K562 (cell line): Measurements from ENCODE around the gene NCKAP1. TPM values are rescaled to one million over a fixed set of nuclear protein-coding genes. Genes with fewer than 3 reads are reported as not detected.
A peak's percentile ranks its signal among the peaks of the same experiment; 100 is the strongest.

ENCODE experiments used
- BDP1 ChIP-seq: IDR thresholded peaks from 3 replicates; pipeline ENCODE4 v1.6.1; 2011; ENCODE audit not compliant: insufficient read length, insufficient read depth
- CHD1 ChIP-seq: fragments of 200-600 bp; sonication (generic); IDR thresholded peaks from one replicate; pipeline ENCODE4 v1.6.1; 2012; ENCODE audit warnings: mild to moderate bottlenecking, moderate library complexity, low read length, inconsistent platforms
- EHMT2 ChIP-seq: fragments of 450-650 bp; IDR thresholded peaks from 2 replicates; pipeline ENCODE4 v1.6.1; 2018; ENCODE audit warnings: antibody characterized with exemption
- NR1H2 ChIP-seq: sonication (generic); formaldehyde crosslinking; IDR thresholded peaks from 2 replicates; pipeline ENCODE4 v1.4.0; 2020; ENCODE audit warnings: mild to moderate bottlenecking, missing genetic modification reagents
- PTRF ChIP-seq: fragments of 450-650 bp; IDR thresholded peaks from 2 replicates; pipeline ENCODE4 v1.6.1; 2016; ENCODE audit warnings: mild to moderate bottlenecking, missing genetic modification characterization, missing compliant biosample characterization
- RBM22 ChIP-seq: fragments of 200-400 bp; formaldehyde crosslinking; IDR thresholded peaks from 2 replicates; pipeline ENCODE4 v1.6.1; 2018; ENCODE audit warnings: low read length, low read depth; ENCODE audit not compliant: poor library complexity, severe bottlenecking
- TCF3 ChIP-seq: sonication (generic); formaldehyde crosslinking; IDR thresholded peaks from 2 replicates; pipeline ENCODE4 v1.4.0; 2020; ENCODE audit warnings: mild to moderate bottlenecking, missing genetic modification reagents
- polyA plus RNA-seq, 8 experiments: library from polyadenylated mRNA; depleted of rRNA in 4 of 8; stranded (reverse) in 5 of 8; unstranded in 3 of 8; fragments of >200 nt; fragmentation: Nextera tagmentation in 2 of 8; fragmentation: Illumina TruSeq in 1 of 8; extraction: Ambion mirVana in 2 of 8; extraction: Trizol in 1 of 8; gene quantifications; 2 replicates each; pipeline versions ENCODE4 v1.2.1 to v1.2.3, GENCODE V29; 2011 to 2014; ENCODE audit warnings: inconsistent platforms in 1 of 8, missing spikeins in 1 of 8
- total RNA-seq, 7 experiments: library from RNA; depleted of rRNA in 6 of 7; stranded (reverse); fragments of >200 nt in 6 of 7; fragmentation: Illumina TruSeq in 2 of 7; extraction: Trizol in 2 of 7; gene quantifications; 2 replicates each; pipeline versions ENCODE4 v1.2.1 to v1.2.3, GENCODE V29; 2011 to 2021; ENCODE audit warnings: low replicate concordance in 1 of 7
- TF ChIP-seq, protein P1 (sequence below), 2 experiments: fragments of 450-650 bp in 1 of 2; sonication (generic) in 1 of 2; formaldehyde crosslinking in 1 of 2; IDR thresholded peaks in 1 of 2; conservative IDR thresholded peaks in 1 of 2; 2 replicates each; pipeline versions ENCODE4 v1.6.1 to v1.8.1; 2016 to 2023; ENCODE audit warnings: mild to moderate bottlenecking in 2 of 2, moderate library complexity in 2 of 2, inconsistent platforms in 1 of 2, missing genetic modification reagents in 1 of 2
- TF ChIP-seq, protein P2 (sequence below), 2 experiments: fragments of 450-650 bp; IDR thresholded peaks; 2 replicates each; pipeline ENCODE4 v1.6.1; 2016; ENCODE audit warnings: mild to moderate bottlenecking in 2 of 2, borderline replicate concordance in 1 of 2, low read depth in 1 of 2, moderate library complexity in 1 of 2
- TF ChIP-seq, protein P3 (sequence below): sonication (generic); formaldehyde crosslinking; IDR thresholded peaks from 2 replicates; pipeline ENCODE4 v1.8.0; 2022; ENCODE audit warnings: mild to moderate bottlenecking, missing genetic modification reagents
- TF ChIP-seq, protein P4 (sequence below): fragments of 250-450 bp; sonication (Bioruptor Pico); IDR thresholded peaks from 2 replicates; pipeline ENCODE4 v1.4.0; 2020; ENCODE audit warnings: mild to moderate bottlenecking, moderate library complexity

Gene NCKAP1
- total and polyA plus RNA-seq, 9 of the 15 experiments (the other 6 are each of a cell fraction or from before 2014, with no cell fraction given) = 34.0 to 153 (median 88.7) TPM

DNA sequence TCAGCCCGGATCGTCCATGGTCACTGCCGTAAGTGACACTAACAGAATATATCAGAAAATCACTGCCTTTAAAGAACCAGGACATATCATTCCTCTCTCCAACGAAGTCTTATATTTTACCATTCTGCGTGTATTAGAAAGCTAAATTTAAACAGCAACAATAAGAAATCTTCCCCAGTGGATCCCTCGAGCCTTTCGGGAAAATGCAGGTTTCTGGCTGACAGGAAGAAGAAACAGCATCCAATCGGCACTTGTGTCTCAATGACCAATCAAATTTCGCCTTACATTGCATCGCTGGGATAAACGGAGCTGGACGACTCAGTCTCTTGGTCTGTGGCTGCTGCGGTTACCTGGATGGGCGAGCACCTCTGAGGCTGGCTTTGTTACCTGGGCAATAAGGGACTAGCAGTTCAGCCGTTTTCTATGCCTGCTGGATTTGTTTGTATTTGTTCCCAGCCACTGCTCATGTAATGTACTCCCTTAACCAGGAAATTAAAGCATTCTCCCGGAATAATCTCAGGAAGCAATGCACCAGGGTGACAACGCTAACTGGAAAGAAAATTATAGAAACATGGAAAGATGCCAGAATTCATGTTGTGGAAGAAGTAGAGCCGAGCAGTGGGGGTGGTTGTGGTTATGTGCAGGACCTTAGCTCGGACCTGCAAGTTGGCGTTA, 40.3 kb upstream of the NCKAP1 start, which contains the start of gene DUSP19 (continued):
- no peak for TF ChIP-seq TCF3 (CRISPR knock-in tag)
- no peak for TF ChIP-seq RBM22
- TF ChIP-seq CHD1 = no peak
- TF ChIP-seq NR1H2 (CRISPR knock-in tag) = no peak
- TF ChIP-seq, protein P1, sequence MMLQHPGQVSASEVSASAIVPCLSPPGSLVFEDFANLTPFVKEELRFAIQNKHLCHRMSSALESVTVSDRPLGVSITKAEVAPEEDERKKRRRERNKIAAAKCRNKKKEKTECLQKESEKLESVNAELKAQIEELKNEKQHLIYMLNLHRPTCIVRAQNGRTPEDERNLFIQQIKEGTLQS (IDR thresholded peaks at IDR 0.05) = peak; percentile 26; the same call in 1 of the 2 replicates
- TF ChIP-seq, protein P1 (CRISPR knock-in tag; conservative IDR thresholded peaks at IDR 0.05) = 0 out of 2 replicates have a peak, but pooled peaks have one; percentile 21
- TF ChIP-seq, protein P2, sequence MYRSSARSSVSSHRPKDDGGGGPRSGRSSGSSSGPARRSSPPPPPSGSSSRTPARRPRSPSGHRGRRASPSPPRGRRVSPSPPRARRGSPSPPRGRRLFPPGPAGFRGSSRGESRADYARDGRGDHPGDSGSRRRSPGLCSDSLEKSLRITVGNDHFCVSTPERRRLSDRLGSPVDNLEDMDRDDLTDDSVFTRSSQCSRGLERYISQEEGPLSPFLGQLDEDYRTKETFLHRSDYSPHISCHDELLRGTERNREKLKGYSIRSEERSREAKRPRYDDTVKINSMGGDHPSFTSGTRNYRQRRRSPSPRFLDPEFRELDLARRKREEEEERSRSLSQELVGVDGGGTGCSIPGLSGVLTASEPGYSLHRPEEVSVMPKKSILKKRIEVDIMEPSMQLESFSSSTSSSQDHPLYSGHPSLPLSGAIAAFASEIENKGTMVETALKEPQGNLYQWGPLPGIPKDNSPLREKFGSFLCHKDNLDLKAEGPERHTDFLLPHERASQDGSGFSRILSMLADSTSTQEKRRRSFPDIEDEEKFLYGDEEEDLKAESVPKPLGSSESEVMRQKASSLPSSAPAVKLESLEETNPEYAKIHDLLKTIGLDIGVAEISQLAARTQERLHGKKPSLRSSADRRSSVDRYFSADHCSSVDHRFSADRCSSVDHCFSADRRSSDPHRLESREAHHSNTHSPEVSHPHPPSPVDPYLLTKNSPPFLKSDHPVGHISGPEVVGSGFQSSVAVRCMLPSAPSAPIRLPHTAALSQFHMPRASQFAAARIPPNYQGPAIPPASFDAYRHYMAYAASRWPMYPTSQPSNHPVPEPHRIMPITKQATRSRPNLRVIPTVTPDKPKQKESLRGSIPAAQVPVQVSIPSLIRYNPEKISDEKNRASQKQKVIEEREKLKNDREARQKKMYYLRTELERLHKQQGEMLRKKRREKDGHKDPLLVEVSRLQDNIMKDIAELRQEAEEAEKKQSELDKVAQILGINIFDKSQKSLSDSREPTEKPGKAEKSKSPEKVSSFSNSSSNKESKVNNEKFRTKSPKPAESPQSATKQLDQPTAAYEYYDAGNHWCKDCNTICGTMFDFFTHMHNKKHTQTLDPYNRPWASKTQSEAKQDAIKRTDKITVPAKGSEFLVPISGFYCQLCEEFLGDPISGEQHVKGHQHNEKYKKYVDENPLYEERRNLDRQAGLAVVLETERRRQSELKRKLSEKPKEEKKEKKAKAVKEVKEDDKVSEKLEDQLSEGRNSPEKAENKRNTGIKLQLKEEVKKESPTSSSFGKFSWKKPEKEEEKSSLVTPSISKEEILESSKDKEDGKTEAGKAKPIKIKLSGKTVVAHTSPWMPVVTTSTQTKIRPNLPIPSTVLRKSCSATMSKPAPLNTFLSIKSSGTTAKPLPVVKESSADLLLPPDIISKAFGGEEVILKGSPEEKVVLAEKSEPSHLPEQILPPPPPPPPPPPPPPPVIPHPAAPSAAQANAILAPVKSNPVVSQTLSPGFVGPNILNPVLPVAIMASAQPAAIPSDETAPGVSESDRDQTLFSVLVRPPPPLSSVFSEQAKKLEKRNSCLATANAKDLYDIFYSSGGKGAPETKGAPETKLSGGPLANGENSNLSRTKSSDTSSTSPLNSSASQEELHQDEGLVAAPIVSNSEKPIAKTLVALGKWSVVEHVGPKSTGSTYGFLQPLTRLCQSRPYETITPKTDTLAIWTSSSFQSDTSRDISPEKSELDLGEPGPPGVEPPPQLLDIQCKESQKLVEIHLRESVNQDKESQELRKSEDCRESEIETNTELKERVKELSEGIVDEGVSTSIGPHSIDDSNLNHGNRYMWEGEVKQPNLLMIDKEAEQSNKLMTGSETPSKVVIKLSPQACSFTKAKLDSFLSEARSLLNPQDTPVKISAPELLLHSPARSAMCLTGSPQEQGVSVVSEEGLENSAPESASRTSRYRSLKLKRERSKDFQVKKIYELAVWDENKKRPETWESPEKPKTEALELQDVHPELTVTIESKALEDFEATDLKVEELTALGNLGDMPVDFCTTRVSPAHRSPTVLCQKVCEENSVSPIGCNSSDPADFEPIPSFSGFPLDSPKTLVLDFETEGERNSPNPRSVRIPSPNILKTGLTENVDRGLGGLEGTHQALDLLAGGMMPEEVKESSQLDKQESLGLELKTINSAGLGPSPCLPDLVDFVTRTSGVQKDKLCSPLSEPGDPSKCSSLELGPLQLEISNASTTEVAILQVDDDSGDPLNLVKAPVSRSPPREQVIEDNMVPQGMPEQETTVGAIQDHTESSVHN (IDR thresholded peaks at IDR 0.05; ENCODE audit: borderline replicate concordance in 1 of 2, low read depth in 1 of 2) = peak in 1 of 2 experiments; percentile 38; a peak in 1 of 4 replicates
- TF ChIP-seq, protein P3, sequence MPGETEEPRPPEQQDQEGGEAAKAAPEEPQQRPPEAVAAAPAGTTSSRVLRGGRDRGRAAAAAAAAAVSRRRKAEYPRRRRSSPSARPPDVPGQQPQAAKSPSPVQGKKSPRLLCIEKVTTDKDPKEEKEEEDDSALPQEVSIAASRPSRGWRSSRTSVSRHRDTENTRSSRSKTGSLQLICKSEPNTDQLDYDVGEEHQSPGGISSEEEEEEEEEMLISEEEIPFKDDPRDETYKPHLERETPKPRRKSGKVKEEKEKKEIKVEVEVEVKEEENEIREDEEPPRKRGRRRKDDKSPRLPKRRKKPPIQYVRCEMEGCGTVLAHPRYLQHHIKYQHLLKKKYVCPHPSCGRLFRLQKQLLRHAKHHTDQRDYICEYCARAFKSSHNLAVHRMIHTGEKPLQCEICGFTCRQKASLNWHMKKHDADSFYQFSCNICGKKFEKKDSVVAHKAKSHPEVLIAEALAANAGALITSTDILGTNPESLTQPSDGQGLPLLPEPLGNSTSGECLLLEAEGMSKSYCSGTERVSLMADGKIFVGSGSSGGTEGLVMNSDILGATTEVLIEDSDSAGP (CRISPR knock-in tag) = peak; percentile 94
- TF ChIP-seq, protein P4, sequence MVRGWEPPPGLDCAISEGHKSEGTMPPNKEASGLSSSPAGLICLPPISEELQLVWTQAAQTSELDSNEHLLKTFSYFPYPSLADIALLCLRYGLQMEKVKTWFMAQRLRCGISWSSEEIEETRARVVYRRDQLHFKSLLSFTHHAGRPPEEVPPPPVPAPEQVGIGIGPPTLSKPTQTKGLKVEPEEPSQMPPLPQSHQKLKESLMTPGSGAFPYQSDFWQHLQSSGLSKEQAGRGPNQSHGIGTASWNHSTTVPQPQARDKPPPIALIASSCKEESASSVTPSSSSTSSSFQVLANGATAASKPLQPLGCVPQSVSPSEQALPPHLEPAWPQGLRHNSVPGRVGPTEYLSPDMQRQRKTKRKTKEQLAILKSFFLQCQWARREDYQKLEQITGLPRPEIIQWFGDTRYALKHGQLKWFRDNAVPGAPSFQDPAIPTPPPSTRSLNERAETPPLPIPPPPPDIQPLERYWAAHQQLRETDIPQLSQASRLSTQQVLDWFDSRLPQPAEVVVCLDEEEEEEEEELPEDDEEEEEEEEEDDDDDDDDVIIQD = no peak
- 0 out of 2 replicates have a peak, but pooled peaks have one; percentile 53 for TF ChIP-seq EHMT2
- TF ChIP-seq BDP1 = no peak
- TF ChIP-seq PTRF (tag) = no peak
